NAMALWA (cell line): Measurements from ENCODE around the gene TMCC3.

Experiments
- DNase-seq: peaks from one replicate; pipeline ENCODE4 v3.0.0-alpha.2; 2015; ENCODE audit warnings: low spot score

TMCC3 gene

DNA sequence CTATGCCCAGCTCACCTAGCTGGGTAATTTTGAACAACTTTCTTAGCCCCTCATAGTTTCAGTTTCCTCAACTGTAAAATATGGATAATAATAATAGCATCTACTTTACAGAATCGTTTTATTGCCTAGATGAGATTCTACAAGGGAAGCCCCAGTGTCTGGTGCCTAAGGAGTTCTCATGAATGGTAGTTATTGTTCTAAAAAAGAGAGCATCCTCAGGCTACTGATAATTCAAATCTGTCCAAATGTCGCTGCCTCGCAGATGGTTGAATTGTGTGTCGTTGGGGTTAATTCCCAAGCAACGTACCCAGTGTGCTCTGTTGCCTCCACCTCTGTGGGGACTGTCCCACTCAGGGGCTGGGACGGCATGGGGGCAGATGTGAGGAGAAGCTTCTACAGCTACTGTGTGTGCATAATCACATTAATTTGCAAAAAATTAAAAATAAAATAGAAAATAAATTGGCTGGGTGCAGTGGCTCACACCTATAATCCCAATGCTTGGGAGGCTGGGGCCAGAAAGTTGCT, 119.1 kb downstream of the TMCC3 start:
- no peak for DNase-seq

DNA sequence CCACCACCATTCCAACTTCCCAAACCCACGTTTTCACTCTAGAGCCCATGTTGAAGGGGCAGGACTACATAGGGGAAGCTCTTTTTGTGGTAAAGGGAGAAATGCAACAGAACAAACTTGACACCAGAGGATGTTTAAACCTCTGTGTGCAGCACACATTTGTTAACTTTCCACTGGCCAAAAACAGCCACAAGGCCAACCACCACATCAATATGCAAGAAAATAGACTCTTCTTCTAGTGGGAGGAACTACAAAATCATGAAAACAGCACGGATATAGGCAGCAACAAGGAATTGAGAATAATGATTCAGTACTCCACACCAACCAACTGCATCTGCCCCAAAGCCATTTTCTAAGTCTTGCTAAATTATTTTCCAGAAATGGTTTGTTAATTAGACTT, 124.4 kb downstream of the TMCC3 start:
- DNase-seq = no peak
